NT2/D1 (cell line): ENCODE data around the gene IFI27L1.

ENCODE experiments used
- SUZ12 ChIP-seq: IDR thresholded peaks from 2 replicates; pipeline ENCODE4 v1.6.1; 2011; ENCODE audit not compliant: insufficient read length, insufficient read depth; ENCODE audit errors: extremely low read depth
- YY1 ChIP-seq: IDR thresholded peaks from 2 replicates; pipeline ENCODE4 v1.6.1; 2011; ENCODE audit not compliant: insufficient read length, insufficient read depth
- ZNF274 ChIP-seq: IDR thresholded peaks from 2 replicates; pipeline ENCODE4 v1.6.1; 2011; ENCODE audit warnings: mild to moderate bottlenecking, low read depth, low read length

GRCh38 chr14:94110552-94111181 is 29.6 kb downstream of the IFI27L1 start, which contains the start of gene IFI27:
- TF ChIP-seq ZNF274 (no peak), YY1 (no peak), SUZ12 (no peak)
